H1 (cell line): ENCODE data around the gene ATP6V1G3.

Experiments
- CTCF ChIP-seq, 3 experiments: IDR thresholded peaks; 1 replicate in 2 of 3; 2 replicates in 1 of 3; pipeline versions ENCODE4 v1.5.1 to v1.6.1; 2011; ENCODE audit warnings: low read length in 3 of 3, mild to moderate bottlenecking in 3 of 3, inconsistent platforms in 2 of 3, low read depth in 1 of 3, moderate library complexity in 1 of 3; ENCODE audit not compliant: insufficient read depth in 1 of 3; ENCODE audit errors: control extremely low read depth in 1 of 3
- EGR1 ChIP-seq: IDR thresholded peaks from 2 replicates; pipeline ENCODE4 v1.6.1; 2011; ENCODE audit warnings: low read depth, low read length, borderline replicate concordance
- FOSL1 ChIP-seq: IDR thresholded peaks from 2 replicates; pipeline ENCODE4 v1.6.1; 2011; ENCODE audit warnings: mild to moderate bottlenecking, low read depth, low read length, moderate library complexity; ENCODE audit not compliant: insufficient read depth
- KDM1A ChIP-seq: fragments of 200-600, 300-600 bp; sonication (generic); IDR thresholded peaks from 2 replicates; pipeline ENCODE4 v1.7.1; 2016; ENCODE audit warnings: mild to moderate bottlenecking, low read length, borderline replicate concordance
- RAD21 ChIP-seq, 2 experiments: IDR thresholded peaks in 1 of 2; conservative IDR thresholded peaks in 1 of 2; 2 replicates each; pipeline ENCODE4 v1.6.1; 2011; ENCODE audit warnings: low read depth in 2 of 2, low read length in 2 of 2, improper control_type of control experiment in 1 of 2, inconsistent platforms in 1 of 2, mild to moderate bottlenecking in 1 of 2, moderate library complexity in 1 of 2
- RFX5 ChIP-seq: IDR thresholded peaks from 2 replicates; pipeline ENCODE4 v1.6.1; 2011; ENCODE audit warnings: low read depth, low read length, improper control_type of control experiment, borderline replicate concordance
- RXRA ChIP-seq: IDR thresholded peaks from 2 replicates; pipeline ENCODE4 v1.6.1; 2011; ENCODE audit warnings: low read depth, mild to moderate bottlenecking, low read length, moderate library complexity; ENCODE audit not compliant: insufficient read depth
- TBP ChIP-seq: IDR thresholded peaks from 2 replicates; pipeline ENCODE4 v1.6.1; 2011; ENCODE audit warnings: low read depth, low read length, improper control_type of control experiment

- TF ChIP-seq CTCF (IDR thresholded peaks at IDR 0.05; ENCODE audit: control extremely low read depth in 1 of 3, insufficient read depth in 1 of 3, low read depth in 1 of 3, low read length in 3 of 3), result no peak
- no peak for TF ChIP-seq RXRA
- no peak for TF ChIP-seq TBP
- TF ChIP-seq KDM1A, result no peak
- no peak for TF ChIP-seq FOSL1
- TF ChIP-seq RFX5, result no peak
- TF ChIP-seq RAD21 (IDR thresholded peaks at IDR 0.05 in 1 of 2, conservative IDR thresholded peaks at IDR 0.05 in 1 of 2; ENCODE audit: low read depth in 2 of 2, low read length in 2 of 2), result no peak
- TF ChIP-seq EGR1, result no peak
Measured at GRCh38 chr1:198541737-198542136, 1.3 kb upstream of the ATP6V1G3 start.
